Brain pericyte (primary cell): ENCODE measurements around the gene TAF1L.
"Not testable (repeated sequence)": the region's sequence is repeated elsewhere in the genome, so short reads cannot be mapped to it uniquely, and the experiment has no call there.

Experiments used
- DNase-seq: peaks from one replicate; pipeline ENCODE4 v3.0.0-alpha.2; 2012; ENCODE audit warnings: low read depth, low spot score

The TAF1L gene

GRCh38 chr9:32635362-32635761 lies at the start of gene TAF1L:
Gene TAF1L (minus strand): TSS chr9:32635669. CDS start chr9:32635579, 90 bp downstream.
- DNase-seq = no peak

- DNase-seq = no peak
Measured at GRCh38 chr9:32681751-32682150, 46.3 kb upstream of the TAF1L start.

- DNase-seq = no peak
Measured at GRCh38 chr9:32677931-32678330, 42.5 kb upstream of the TAF1L start.

- no peak for DNase-seq
Measured at GRCh38 chr9:32672469-32672868, 37.0 kb upstream of the TAF1L start.

- no peak for DNase-seq
Measured at GRCh38 chr9:32671333-32671732, 35.9 kb upstream of the TAF1L start.

- DNase-seq = no peak
Measured at GRCh38 chr9:32665101-32665500, 29.6 kb upstream of the TAF1L start.

GRCh38 chr9:32663741-32664140 lies 28.3 kb upstream of the TAF1L start:
- DNase-seq = no peak

GRCh38 chr9:32647671-32648070 lies 12.2 kb upstream of the TAF1L start:
- DNase-seq = no peak

- no peak for DNase-seq
Measured at GRCh38 chr9:32644698-32645097, 9.2 kb upstream of the TAF1L start.

GRCh38 chr9:32633151-32633550 lies 2.3 kb downstream of the TAF1L start:
- not testable (repeated sequence) for DNase-seq

GRCh38 chr9:32631991-32632390 lies 3.5 kb downstream of the TAF1L start:
- DNase-seq = no peak

GRCh38 chr9:32627394-32627954 lies 8.0 kb downstream of the TAF1L start:
- DNase-seq = no peak

- no peak for DNase-seq
Measured at GRCh38 chr9:32625320-32625719, 10.1 kb downstream of the TAF1L start.

- DNase-seq = no peak
Measured at GRCh38 chr9:32622948-32623347, 12.5 kb downstream of the TAF1L start.

- DNase-seq = no peak
Measured at GRCh38 chr9:32618261-32618660, 17.2 kb downstream of the TAF1L start.

GRCh38 chr9:32606811-32607210 lies 28.7 kb downstream of the TAF1L start:
- no peak for DNase-seq

GRCh38 chr9:32603914-32604852 lies 31.3 kb downstream of the TAF1L start:
- DNase-seq = no peak

- DNase-seq = not testable (repeated sequence)
Measured at GRCh38 chr9:32599021-32599420, 36.4 kb downstream of the TAF1L start.

- no peak for DNase-seq
Measured at GRCh38 chr9:32596936-32597335, 38.5 kb downstream of the TAF1L start.

GRCh38 chr9:32596096-32596865 lies 39.2 kb downstream of the TAF1L start:
- DNase-seq = no peak

- no peak for DNase-seq
Measured at GRCh38 chr9:32590898-32591297, 44.6 kb downstream of the TAF1L start.

GRCh38 chr9:32590476-32590875 lies 45.0 kb downstream of the TAF1L start:
- DNase-seq = no peak
